Liver (tissue), 9 donors: ENCODE results near the gene SPTBN1. TPM values are rescaled to one million over a fixed set of nuclear protein-coding genes. Genes with fewer than 3 reads are reported as not detected.
A peak's percentile ranks its signal among the peaks of the same experiment; 100 is the strongest.

Experiments used
- DNase-seq: peaks from one replicate; pipeline ENCODE4 v3.0.0-alpha.2; 2017; ENCODE audit warnings: low spot score
- H3K27ac ChIP-seq, 2 donors: one replicate each; pipeline ENCODE4 v1.7.0; 2013; ENCODE audit warnings: inconsistent platforms in 2 of 2, low read length in 2 of 2, control low read depth in 1 of 2, low read depth in 1 of 2, mild to moderate bottlenecking in 1 of 2
- H3K27me3 ChIP-seq, 4 donors: one replicate each; pipeline versions ENCODE4 v1.6.1 to v1.7.0; 2013; ENCODE audit warnings: low read length in 3 of 4, inconsistent platforms in 1 of 4, mild to moderate bottlenecking in 1 of 4, moderate library complexity in 1 of 4; ENCODE audit not compliant: control insufficient read depth in 4 of 4, insufficient read depth in 4 of 4
- H3K36me3 ChIP-seq, 4 donors: one replicate each; pipeline versions ENCODE4 v1.6.1 to v1.7.0; 2013; ENCODE audit warnings: low read length in 3 of 4, mild to moderate bottlenecking in 3 of 4, low read depth in 1 of 4, moderate library complexity in 1 of 4; ENCODE audit not compliant: control insufficient read depth in 4 of 4, insufficient read depth in 3 of 4
- H3K4me1 ChIP-seq, 4 donors: one replicate each; pipeline versions ENCODE4 v1.6.1 to v1.7.0; 2013; ENCODE audit warnings: low read length in 3 of 4, mild to moderate bottlenecking in 3 of 4, moderate library complexity in 1 of 4; ENCODE audit not compliant: control insufficient read depth in 4 of 4, insufficient read depth in 4 of 4
- H3K4me3 ChIP-seq, 3 donors: one replicate each; pipeline versions ENCODE4 v1.6.1 to v1.7.0; 2013; ENCODE audit warnings: low read length in 3 of 3, control low read depth in 1 of 3, low read depth in 1 of 3, mild to moderate bottlenecking in 1 of 3
- H3K9ac ChIP-seq, 2 donors: one replicate each; pipeline ENCODE4 v1.7.0; 2013; ENCODE audit warnings: low read length in 2 of 2, mild to moderate bottlenecking in 2 of 2, moderate library complexity in 2 of 2, control low read depth in 1 of 2, low read depth in 1 of 2
- H3K9me3 ChIP-seq, 4 donors: one replicate each; pipeline versions ENCODE4 v1.6.1 to v1.7.0; 2013; ENCODE audit warnings: low read length in 3 of 4; ENCODE audit not compliant: control insufficient read depth in 4 of 4
- ATF3 ChIP-seq: IDR thresholded peaks from 2 replicates; pipeline ENCODE4 v1.6.1; 2016; ENCODE audit warnings: antibody characterized with exemption
- EGR1 ChIP-seq, 2 donors: IDR thresholded peaks; 2 replicates each; pipeline ENCODE4 v1.6.1; 2016 to 2018; ENCODE audit warnings: antibody characterized with exemption in 2 of 2, low read depth in 2 of 2
- FOXA1 ChIP-seq: IDR thresholded peaks from 2 replicates; pipeline ENCODE4 v1.6.1; 2016; ENCODE audit warnings: antibody characterized with exemption
- FOXA2 ChIP-seq: IDR thresholded peaks from 2 replicates; pipeline ENCODE4 v1.6.1; 2016; ENCODE audit warnings: antibody characterized with exemption
- GABPA ChIP-seq, 2 donors: IDR thresholded peaks in 1 of 2; conservative IDR thresholded peaks in 1 of 2; 2 replicates each; pipeline ENCODE4 v1.6.1; 2016; ENCODE audit warnings: antibody characterized with exemption in 2 of 2, mild to moderate bottlenecking in 1 of 2, moderate library complexity in 1 of 2
- HNF4A ChIP-seq, 2 donors: conservative IDR thresholded peaks; 2 replicates each; pipeline ENCODE4 v1.6.1; 2016; ENCODE audit warnings: antibody characterized with exemption in 2 of 2, mild to moderate bottlenecking in 2 of 2
- HNF4G ChIP-seq: IDR thresholded peaks from 2 replicates; pipeline ENCODE4 v1.6.1; 2016; ENCODE audit warnings: antibody characterized with exemption
- JUND ChIP-seq, 2 donors: IDR thresholded peaks; 2 replicates each; pipeline ENCODE4 v1.6.1; 2016; ENCODE audit warnings: antibody characterized with exemption in 2 of 2
- NR2F2 ChIP-seq: IDR thresholded peaks from 2 replicates; pipeline ENCODE4 v1.6.1; 2016; ENCODE audit warnings: antibody characterized with exemption
- RAD21 ChIP-seq, 2 donors: IDR thresholded peaks; 2 replicates each; pipeline ENCODE4 v1.6.1; 2016; ENCODE audit warnings: antibody characterized with exemption in 2 of 2, mild to moderate bottlenecking in 2 of 2
- RXRA ChIP-seq, 2 donors: IDR thresholded peaks; 2 replicates each; pipeline ENCODE4 v1.6.1; 2017 to 2018; ENCODE audit warnings: antibody characterized with exemption in 2 of 2, mild to moderate bottlenecking in 1 of 2
- SP1 ChIP-seq: IDR thresholded peaks from 2 replicates; pipeline ENCODE4 v1.6.1; 2018; ENCODE audit warnings: antibody characterized with exemption, mild to moderate bottlenecking
- TAF1 ChIP-seq: conservative IDR thresholded peaks from 2 replicates; pipeline ENCODE4 v1.6.1; 2016; ENCODE audit warnings: antibody characterized with exemption, mild to moderate bottlenecking
- YY1 ChIP-seq: IDR thresholded peaks from 2 replicates; pipeline ENCODE4 v1.6.1; 2016; ENCODE audit warnings: antibody characterized with exemption, mild to moderate bottlenecking
- WGBS: extraction: QIAGEN DNeasy Blood & Tissue Kit; methylation state at CpG from one replicate; pipeline ENCODE4 v1.1.7; 2013; 5-methylcytosine and 5-hydroxymethylcytosine counted together
- polyA plus RNA-seq, 2 donors: library from polyadenylated mRNA; stranded (reverse) in 1 of 2; unstranded in 1 of 2; fragments of 200-250 nt in 1 of 2; fragments of >200 nt in 1 of 2; fragmentation: Nextera tagmentation in 1 of 2; extraction: Ambion mirVana in 1 of 2; gene quantifications; one replicate each; pipeline versions ENCODE4 v1.2.1 to v1.2.3, GENCODE V29; 2013 to 2015
- total RNA-seq, 2 donors: library from RNA; depleted of rRNA; stranded (reverse); fragments of >200 nt; gene quantifications; one replicate each; pipeline ENCODE4 v1.2.3, GENCODE V29; 2014
- TF ChIP-seq, protein P1 (sequence below): IDR thresholded peaks from 2 replicates; pipeline ENCODE4 v1.6.1; 2016; ENCODE audit warnings: antibody characterized with exemption, mild to moderate bottlenecking
- TF ChIP-seq, protein P2 (sequence below): fragments of 150-350 bp; IDR thresholded peaks from 2 replicates; pipeline ENCODE4 v1.5.1; 2017; ENCODE audit warnings: improper control_type of control experiment, low read depth, low read length; ENCODE audit not compliant: missing input control
- donor health status: healthy.
- donor health status: healthy.
- donor health status: healthy.
- donor health status: healthy.
- donor health status: healthy.

SPTBN1 gene
- total and polyA plus RNA-seq, 4 donors = 44.8 to 191 (median 75.9) TPM

DNA sequence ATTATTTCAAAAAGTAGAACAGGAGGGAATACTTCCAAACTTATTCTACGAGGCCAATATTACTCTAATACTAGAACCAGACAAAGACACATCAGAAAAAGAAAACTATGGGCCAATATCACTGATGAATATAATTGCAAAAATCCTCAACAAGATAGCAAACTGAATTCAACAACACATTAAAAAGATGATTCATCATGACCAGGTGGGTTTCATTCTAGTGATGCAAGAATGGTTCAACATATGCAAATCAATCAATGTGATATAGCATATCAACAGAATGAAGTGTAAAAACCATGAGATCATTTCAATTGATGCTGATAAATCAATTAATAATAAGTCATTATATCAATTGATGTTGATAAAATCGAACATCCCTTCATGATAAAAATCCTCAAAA is 244.9 kb downstream of the SPTBN1 start:
- H3K9ac ChIP-seq = no peak overlapping the region
- H3K27ac ChIP-seq = no peak overlapping the region
- WGBS = 93% methylated on average over 2 of the region's 2 CpGs
- no peaks in the 10 kb centered on the region for H3K9me3 ChIP-seq
- no peak for DNase-seq
- H3K27me3 ChIP-seq = no peaks in the 10 kb centered on the region
- no peaks in the 10 kb centered on the region for H3K36me3 ChIP-seq
- no peak for TF ChIP-seq JUND (IDR thresholded peaks at IDR 0.05)
- no peak for TF ChIP-seq TAF1
- TF ChIP-seq RXRA (IDR thresholded peaks at IDR 0.05) = no peak
- no peak for TF ChIP-seq HNF4G
- no peak for TF ChIP-seq SP1
- TF ChIP-seq, protein P1, sequence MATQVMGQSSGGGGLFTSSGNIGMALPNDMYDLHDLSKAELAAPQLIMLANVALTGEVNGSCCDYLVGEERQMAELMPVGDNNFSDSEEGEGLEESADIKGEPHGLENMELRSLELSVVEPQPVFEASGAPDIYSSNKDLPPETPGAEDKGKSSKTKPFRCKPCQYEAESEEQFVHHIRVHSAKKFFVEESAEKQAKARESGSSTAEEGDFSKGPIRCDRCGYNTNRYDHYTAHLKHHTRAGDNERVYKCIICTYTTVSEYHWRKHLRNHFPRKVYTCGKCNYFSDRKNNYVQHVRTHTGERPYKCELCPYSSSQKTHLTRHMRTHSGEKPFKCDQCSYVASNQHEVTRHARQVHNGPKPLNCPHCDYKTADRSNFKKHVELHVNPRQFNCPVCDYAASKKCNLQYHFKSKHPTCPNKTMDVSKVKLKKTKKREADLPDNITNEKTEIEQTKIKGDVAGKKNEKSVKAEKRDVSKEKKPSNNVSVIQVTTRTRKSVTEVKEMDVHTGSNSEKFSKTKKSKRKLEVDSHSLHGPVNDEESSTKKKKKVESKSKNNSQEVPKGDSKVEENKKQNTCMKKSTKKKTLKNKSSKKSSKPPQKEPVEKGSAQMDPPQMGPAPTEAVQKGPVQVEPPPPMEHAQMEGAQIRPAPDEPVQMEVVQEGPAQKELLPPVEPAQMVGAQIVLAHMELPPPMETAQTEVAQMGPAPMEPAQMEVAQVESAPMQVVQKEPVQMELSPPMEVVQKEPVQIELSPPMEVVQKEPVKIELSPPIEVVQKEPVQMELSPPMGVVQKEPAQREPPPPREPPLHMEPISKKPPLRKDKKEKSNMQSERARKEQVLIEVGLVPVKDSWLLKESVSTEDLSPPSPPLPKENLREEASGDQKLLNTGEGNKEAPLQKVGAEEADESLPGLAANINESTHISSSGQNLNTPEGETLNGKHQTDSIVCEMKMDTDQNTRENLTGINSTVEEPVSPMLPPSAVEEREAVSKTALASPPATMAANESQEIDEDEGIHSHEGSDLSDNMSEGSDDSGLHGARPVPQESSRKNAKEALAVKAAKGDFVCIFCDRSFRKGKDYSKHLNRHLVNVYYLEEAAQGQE = no peak
- TF ChIP-seq NR2F2 = no peak
- no peak for TF ChIP-seq YY1
- TF ChIP-seq FOXA2 = no peak
- TF ChIP-seq, protein P2, sequence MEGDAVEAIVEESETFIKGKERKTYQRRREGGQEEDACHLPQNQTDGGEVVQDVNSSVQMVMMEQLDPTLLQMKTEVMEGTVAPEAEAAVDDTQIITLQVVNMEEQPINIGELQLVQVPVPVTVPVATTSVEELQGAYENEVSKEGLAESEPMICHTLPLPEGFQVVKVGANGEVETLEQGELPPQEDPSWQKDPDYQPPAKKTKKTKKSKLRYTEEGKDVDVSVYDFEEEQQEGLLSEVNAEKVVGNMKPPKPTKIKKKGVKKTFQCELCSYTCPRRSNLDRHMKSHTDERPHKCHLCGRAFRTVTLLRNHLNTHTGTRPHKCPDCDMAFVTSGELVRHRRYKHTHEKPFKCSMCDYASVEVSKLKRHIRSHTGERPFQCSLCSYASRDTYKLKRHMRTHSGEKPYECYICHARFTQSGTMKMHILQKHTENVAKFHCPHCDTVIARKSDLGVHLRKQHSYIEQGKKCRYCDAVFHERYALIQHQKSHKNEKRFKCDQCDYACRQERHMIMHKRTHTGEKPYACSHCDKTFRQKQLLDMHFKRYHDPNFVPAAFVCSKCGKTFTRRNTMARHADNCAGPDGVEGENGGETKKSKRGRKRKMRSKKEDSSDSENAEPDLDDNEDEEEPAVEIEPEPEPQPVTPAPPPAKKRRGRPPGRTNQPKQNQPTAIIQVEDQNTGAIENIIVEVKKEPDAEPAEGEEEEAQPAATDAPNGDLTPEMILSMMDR = no peak
- TF ChIP-seq GABPA (IDR thresholded peaks at IDR 0.05 in 1 of 2, conservative IDR thresholded peaks at IDR 0.05 in 1 of 2) = no peak
- no peak overlapping the region for H3K4me3 ChIP-seq
- peaks cover 0 to 4% (median 0%) of the 10 kb centered on the region in 4 donors for H3K4me1 ChIP-seq

GRCh38 chr2:54704238-54704637 is 248.1 kb downstream of the SPTBN1 start:
- 89% methylated on average over 1 of the region's 1 CpG for WGBS
- no peak for TF ChIP-seq ATF3
- no peak for TF ChIP-seq EGR1 (IDR thresholded peaks at IDR 0.05; ENCODE audit: low read depth in 2 of 2)
- no peak for TF ChIP-seq YY1
- TF ChIP-seq, protein P1 = no peak
- TF ChIP-seq, protein P2 = no peak
- TF ChIP-seq HNF4A (conservative IDR thresholded peaks at IDR 0.05) = no peak
- no peak for TF ChIP-seq NR2F2
- TF ChIP-seq HNF4G = no peak
- no peak for TF ChIP-seq FOXA1
- no peak for TF ChIP-seq RAD21 (IDR thresholded peaks at IDR 0.05)
- no peak for TF ChIP-seq FOXA2
- TF ChIP-seq SP1 = no peak
- TF ChIP-seq JUND (IDR thresholded peaks at IDR 0.05) = no peak
- H3K9ac ChIP-seq = no peak overlapping the region
- H3K4me3 ChIP-seq = no peak overlapping the region
- H3K9me3 ChIP-seq = no peaks in the 10 kb centered on the region
- no peak for DNase-seq
- no peaks in the 10 kb centered on the region for H3K27me3 ChIP-seq
- peaks cover 0 to 13% (median 3%) of the 10 kb centered on the region in 4 donors for H3K4me1 ChIP-seq
- H3K36me3 ChIP-seq = no peaks in the 10 kb centered on the region
- peak overlapping the region in 1 of 2 donors; percentile 12 for H3K27ac ChIP-seq
